Fibroblast of lung (primary cell): ENCODE data around the gene LOC101059915.
"Not testable (repeated sequence)": the region's sequence is repeated elsewhere in the genome, so short reads cannot be mapped to it uniquely, and the experiment has no call there.

Experiments used
- DNase-seq, 2 donors: peaks; one replicate each; pipeline versions ENCODE4 v3.0.0 to v3.0.0-alpha.2; 2010; ENCODE audit warnings: low read depth in 2 of 2
- H2AFZ ChIP-seq: 2 replicates; pipeline ENCODE4 v1.5.1; 2012; ENCODE audit warnings: low read length, control low read depth, inconsistent platforms
- H3K27ac ChIP-seq: 2 replicates; pipeline ENCODE4 v1.5.1; 2011; ENCODE audit warnings: low read length, control low read depth; ENCODE audit not compliant: insufficient read depth
- H3K27me3 ChIP-seq: 2 replicates; pipeline ENCODE4 v1.5.1; 2011; ENCODE audit warnings: mild to moderate bottlenecking, low read length; ENCODE audit not compliant: control insufficient read depth, insufficient read depth
- H3K36me3 ChIP-seq: 2 replicates; pipeline ENCODE4 v1.5.1; 2011; ENCODE audit warnings: low read length; ENCODE audit not compliant: control insufficient read depth, insufficient read depth
- H3K4me1 ChIP-seq: 2 replicates; pipeline ENCODE4 v1.5.1; 2011; ENCODE audit warnings: low read length; ENCODE audit not compliant: control insufficient read depth, insufficient read depth; ENCODE audit errors: extremely low read depth
- H3K4me2 ChIP-seq: 2 replicates; pipeline ENCODE4 v1.5.1; 2011; ENCODE audit warnings: low read length, control low read depth; ENCODE audit not compliant: insufficient read depth; ENCODE audit errors: extremely low read depth
- H3K4me3 ChIP-seq, 4 experiments: fragments of 200-600 bp in 1 of 4; sonication (generic) in 1 of 4; replicated peaks in 1 of 4; 2 replicates each; pipeline ENCODE4 v1.5.1; 2011 to 2016; ENCODE audit warnings: low read length in 4 of 4, low read depth in 3 of 4, mild to moderate bottlenecking in 3 of 4, control low read depth in 2 of 4, inconsistent platforms in 1 of 4, mixed read lengths in 1 of 4; ENCODE audit not compliant: insufficient read depth in 1 of 4; ENCODE audit errors: control extremely low read depth in 1 of 4
- H3K79me2 ChIP-seq: 2 replicates; pipeline ENCODE4 v1.5.1; 2012; ENCODE audit warnings: mild to moderate bottlenecking, low read length, inconsistent platforms; ENCODE audit not compliant: control insufficient read depth, insufficient read depth
- H3K9ac ChIP-seq: 2 replicates; pipeline ENCODE4 v1.5.1; 2011; ENCODE audit warnings: mild to moderate bottlenecking, low read length, control low read depth; ENCODE audit not compliant: insufficient read depth
- H3K9me3 ChIP-seq: 2 replicates; pipeline ENCODE4 v1.5.1; 2012; ENCODE audit warnings: low read depth, low read length; ENCODE audit not compliant: control insufficient read depth, insufficient read depth
- H4K20me1 ChIP-seq: 2 replicates; pipeline ENCODE4 v1.5.1; 2011; ENCODE audit warnings: low read length; ENCODE audit not compliant: control insufficient read depth, insufficient read depth; ENCODE audit errors: extremely low read depth
- CTCF ChIP-seq, 2 donors: IDR thresholded peaks in 1 of 2; conservative IDR thresholded peaks in 1 of 2; 1 replicate in 1 of 2; 2 replicates in 1 of 2; pipeline ENCODE4 v1.5.1; 2011 to 2012; ENCODE audit warnings: low read length in 2 of 2, control low read depth in 1 of 2, inconsistent platforms in 1 of 2, low read depth in 1 of 2, mild to moderate bottlenecking in 1 of 2
- EZH2 ChIP-seq: IDR thresholded peaks from 2 replicates; pipeline ENCODE4 v1.5.1; 2012; ENCODE audit warnings: low read length, control low read depth, mild to moderate bottlenecking; ENCODE audit errors: missing control alignments

LOC101059915 gene

GRCh38 chrX:71669947-71670346 lies 2.6 kb downstream of the LOC101059915 start:
- not testable (repeated sequence) for H3K36me3 ChIP-seq, H3K9me3 ChIP-seq, H3K4me2 ChIP-seq, H3K9ac ChIP-seq, H3K79me2 ChIP-seq, H4K20me1 ChIP-seq, H2AFZ ChIP-seq, H3K4me1 ChIP-seq, H3K27ac ChIP-seq, H3K27me3 ChIP-seq, H3K4me3 ChIP-seq
- peak in 1 of 2 donors; percentile 2 for DNase-seq
- TF ChIP-seq CTCF (conservative IDR thresholded peaks at IDR 0.05 in 1 of 2, IDR thresholded peaks at IDR 0.05 in 1 of 2; ENCODE audit: low read depth in 1 of 2, low read length in 2 of 2) = peak; percentile 33 to 34

GRCh38 chrX:71671043-71671780 lies 3.9 kb downstream of the LOC101059915 start:
- no peak overlapping the region for H3K4me2 ChIP-seq
- TF ChIP-seq CTCF (conservative IDR thresholded peaks at IDR 0.05 in 1 of 2, IDR thresholded peaks at IDR 0.05 in 1 of 2; ENCODE audit: low read depth in 1 of 2, low read length in 2 of 2) = no peak
- no peak for TF ChIP-seq EZH2
- no peaks in the 10 kb centered on the region for H4K20me1 ChIP-seq
- H3K4me3 ChIP-seq = no peak overlapping the region
- no peaks in the 10 kb centered on the region for H3K9me3 ChIP-seq
- no peak overlapping the region for H3K9ac ChIP-seq
- no peaks in the 10 kb centered on the region for H3K79me2 ChIP-seq
- no peaks in the 10 kb centered on the region for H3K36me3 ChIP-seq
- DNase-seq = no peak
- H3K27me3 ChIP-seq = peaks cover 3% of the 10 kb centered on the region
- no peak overlapping the region for H3K27ac ChIP-seq
- H2AFZ ChIP-seq = no peak overlapping the region
- H3K4me1 ChIP-seq = no peaks in the 10 kb centered on the region

GRCh38 chrX:71671938-71672337 lies 4.6 kb downstream of the LOC101059915 start:
- Histone ChIP-seq H3K36me3 (no peaks in the 10 kb centered on the region), H3K4me2 (no peak overlapping the region), H2AFZ (no peak overlapping the region), H3K27me3 (peaks cover 3% of the 10 kb centered on the region), H3K9me3 (no peaks in the 10 kb centered on the region), H3K4me3 (no peak overlapping the region), H3K27ac (no peak overlapping the region), H3K9ac (no peak overlapping the region), H3K79me2 (no peaks in the 10 kb centered on the region), H3K4me1 (no peaks in the 10 kb centered on the region), H4K20me1 (no peaks in the 10 kb centered on the region)
- no peak for TF ChIP-seq EZH2
- TF ChIP-seq CTCF (conservative IDR thresholded peaks at IDR 0.05 in 1 of 2, IDR thresholded peaks at IDR 0.05 in 1 of 2; ENCODE audit: low read depth in 1 of 2, low read length in 2 of 2) = no peak
- DNase-seq = no peak

GRCh38 chrX:71675636-71676035 lies 8.3 kb downstream of the LOC101059915 start:
- not testable (repeated sequence) for H3K9ac ChIP-seq, H3K4me3 ChIP-seq, H3K4me1 ChIP-seq, DNase-seq, H3K27me3 ChIP-seq, H3K27ac ChIP-seq, H3K9me3 ChIP-seq, H3K79me2 ChIP-seq, H2AFZ ChIP-seq, H3K36me3 ChIP-seq, H4K20me1 ChIP-seq, H3K4me2 ChIP-seq
